T-helper 1 cell (primary cell): ENCODE measurements around the gene NAV2.

Experiments
- DNase-seq, 5 donors: peaks; one replicate each; pipeline ENCODE4 v3.0.0-alpha.2; 2012 to 2020

NAV2 gene

DNA sequence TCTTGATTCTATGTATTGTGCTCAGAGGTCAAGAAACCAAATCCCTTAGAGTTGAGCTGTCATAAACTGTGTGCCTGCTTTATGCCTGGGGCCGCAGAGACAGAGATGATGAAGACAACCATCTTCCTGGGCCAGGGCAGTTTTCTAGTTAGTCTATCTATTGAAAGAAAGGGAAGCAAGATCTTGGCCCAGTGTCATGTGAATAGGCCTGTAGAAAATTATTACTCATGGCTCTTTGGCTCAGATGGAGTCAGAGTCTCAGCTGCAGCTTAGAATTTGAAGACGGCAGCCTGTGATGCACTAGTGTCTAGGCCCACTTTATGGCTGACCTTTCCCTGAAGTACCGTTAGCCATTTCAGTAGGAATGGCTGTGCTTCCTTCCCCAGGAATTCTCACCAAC is 335.6 kb downstream of the NAV2 start:
- no peak for DNase-seq

DNA sequence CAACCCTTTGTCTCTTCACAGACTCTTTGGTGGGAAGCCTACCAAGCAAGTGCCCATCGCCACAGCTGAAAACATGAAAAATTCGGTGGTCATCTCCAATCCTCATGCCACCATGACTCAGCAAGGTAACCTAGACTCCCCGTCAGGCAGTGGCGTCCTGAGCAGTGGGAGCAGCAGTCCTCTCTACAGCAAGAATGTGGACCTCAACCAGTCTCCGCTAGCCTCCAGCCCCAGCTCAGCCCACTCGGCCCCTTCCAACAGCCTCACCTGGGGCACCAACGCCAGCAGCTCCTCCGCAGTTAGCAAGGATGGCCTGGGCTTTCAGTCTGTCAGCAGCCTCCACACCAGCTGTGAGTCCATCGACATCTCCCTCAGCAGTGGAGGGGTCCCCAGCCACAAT is 336.1 kb downstream of the NAV2 start:
- no peak for DNase-seq

DNA sequence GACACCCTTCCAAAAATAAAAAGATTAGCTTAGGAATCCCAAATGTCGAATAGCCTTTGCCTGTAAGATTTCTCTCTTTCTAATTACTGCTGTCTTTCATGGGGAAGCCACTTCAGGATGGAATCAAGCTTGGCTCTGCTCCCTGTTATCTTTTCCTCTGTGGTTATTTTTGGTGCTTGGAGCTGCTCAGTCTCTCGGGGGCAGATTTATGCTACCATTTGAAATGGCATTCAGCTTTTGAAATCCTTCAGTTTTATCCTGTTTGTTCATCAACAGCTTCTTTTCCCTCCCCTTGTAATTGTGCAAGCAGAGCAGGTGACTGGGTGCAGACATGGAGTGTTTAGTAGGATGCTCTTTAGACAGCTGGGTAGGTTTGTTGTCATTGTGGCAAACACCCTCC is 336.6 kb downstream of the NAV2 start:
- no peak for DNase-seq

DNA sequence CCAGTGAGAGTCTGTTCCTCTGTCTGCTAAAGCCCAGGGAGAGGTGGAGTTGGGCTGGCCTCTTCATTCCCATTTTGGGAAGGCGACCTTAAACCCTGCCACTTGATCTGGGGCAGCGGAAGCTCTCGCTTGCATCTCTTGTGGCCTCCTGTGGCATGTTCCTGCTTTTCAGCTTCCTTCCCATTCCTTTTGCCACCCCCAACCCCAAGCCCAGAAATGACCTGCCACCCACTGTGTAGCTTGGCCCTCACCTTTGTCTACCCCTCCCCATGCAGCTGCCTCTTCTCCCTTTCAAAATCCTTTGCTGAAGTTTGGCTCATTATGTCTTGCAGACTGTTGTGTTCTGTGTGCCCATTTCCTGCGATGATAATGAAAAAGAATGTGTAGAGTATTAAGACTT is 337.4 kb downstream of the NAV2 start:
- no peak for DNase-seq

DNA sequence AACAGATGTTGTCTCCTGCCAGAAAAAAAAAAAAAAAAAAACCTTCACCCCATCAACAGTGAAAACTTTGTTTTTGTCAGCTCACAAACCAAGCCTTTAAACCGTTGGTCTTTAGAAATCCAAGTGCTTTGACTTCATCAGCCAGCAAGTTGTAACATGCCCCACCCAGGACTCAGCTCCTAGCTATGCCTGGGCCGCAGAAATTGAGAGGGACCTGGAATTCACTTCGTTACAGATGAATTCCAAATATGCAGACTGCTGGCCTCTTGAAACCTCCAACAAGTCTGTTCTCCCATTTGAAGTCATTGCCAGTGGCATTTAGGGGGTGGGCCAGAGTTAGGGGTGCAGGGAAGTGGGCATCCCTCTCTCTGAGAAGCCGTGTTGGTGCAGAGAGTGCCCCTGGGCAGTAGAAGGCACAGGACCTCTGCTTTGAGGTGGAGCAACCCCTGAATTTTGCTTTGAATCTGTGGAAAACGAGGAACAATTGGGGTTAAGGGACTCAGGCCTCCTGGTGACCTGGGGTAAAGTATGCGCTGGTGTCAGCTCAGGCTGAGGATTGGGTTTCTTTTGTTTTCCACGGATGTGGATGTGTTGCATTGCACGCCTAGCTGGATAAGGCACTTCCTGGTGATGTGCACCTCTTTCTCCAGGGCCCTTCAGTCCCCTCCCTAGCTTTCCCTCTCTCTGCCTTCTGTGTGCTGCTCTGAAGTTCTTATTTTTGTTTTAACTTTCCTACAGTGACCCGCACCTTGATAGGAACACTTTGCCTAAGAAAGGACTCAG is 338.1 kb downstream of the NAV2 start:
- no peak for DNase-seq

DNA sequence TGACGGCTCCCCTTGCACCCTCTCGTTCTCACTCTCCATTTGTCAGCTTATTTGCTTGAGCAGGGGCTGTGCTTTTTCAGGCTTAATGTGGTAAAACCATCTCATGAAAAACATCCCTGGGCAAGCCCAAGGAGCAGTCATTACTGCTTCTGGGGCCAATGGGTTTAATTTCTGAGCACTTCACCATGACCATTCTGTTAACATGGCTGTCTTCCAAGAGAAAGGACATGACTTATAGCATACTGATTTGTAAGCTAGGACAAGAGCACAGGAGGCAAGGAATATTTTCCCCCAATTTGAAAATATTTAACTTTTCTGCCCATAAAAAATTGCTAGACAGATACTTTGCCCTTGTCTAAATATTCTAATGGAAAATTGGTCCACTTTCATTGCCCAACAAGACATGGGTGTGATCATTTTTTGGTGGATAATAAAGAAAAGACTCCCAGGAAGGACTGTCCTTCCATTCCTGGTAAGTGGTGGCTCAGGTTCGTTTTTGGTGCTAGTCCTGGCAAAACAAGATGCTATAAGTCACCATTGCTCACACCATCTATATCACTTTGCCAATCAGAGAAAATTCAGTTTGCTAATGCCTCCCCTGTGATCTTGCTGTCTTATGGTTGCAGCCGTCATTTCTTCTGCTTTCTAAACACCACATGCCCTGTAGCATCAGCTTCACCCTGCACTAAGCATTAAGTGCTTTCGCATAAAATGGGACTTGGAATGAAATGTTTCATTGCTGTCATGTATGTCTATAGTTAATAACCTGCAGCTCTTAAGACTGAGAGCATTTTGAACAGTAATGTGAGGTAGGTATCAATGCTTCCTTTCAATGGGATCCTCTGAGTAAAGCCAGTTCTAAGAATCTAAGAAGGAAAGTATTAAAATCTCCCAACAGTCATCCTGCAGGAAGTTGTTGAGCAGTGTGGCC is 339.1 kb downstream of the NAV2 start:
- DNase-seq, result no peak

DNA sequence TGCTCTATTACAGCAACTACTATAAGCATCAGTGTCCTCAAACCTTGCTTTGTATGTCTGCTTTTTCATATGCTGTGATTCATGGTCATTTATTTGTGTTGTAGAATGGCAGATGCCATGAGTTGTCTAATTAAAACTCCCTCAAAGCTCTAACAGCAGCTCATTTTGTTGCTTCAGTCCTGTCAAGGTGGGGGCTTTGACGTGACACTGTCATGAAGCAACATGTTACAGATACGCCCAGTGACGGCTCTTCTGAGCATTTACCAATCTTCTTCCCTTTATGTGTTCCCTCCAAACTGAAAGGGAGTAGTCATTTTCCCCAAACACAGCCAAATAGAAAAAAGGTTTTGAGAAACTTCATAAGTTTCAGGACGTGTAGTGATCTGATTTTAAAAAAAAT is 340.9 kb downstream of the NAV2 start:
- DNase-seq, result no peak

DNA sequence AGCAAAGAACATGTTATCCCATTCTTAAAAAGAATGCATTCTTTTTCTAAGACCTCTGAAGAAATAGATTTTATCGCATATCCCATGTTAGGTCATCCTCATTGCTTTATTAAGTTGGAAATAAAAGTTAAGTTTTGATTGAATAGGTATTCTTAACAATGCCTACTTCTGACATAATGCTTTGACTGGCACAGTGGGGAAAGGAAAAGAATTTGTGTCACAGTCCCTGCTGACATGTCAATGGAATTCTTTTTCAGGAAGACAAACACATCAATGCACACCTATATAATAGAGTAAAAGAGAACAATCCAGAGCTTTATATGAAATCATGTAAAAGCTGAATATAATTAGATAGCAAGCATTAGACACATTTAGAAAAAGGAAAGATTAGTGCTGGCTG is 341.9 kb downstream of the NAV2 start:
- no peak for DNase-seq

DNA sequence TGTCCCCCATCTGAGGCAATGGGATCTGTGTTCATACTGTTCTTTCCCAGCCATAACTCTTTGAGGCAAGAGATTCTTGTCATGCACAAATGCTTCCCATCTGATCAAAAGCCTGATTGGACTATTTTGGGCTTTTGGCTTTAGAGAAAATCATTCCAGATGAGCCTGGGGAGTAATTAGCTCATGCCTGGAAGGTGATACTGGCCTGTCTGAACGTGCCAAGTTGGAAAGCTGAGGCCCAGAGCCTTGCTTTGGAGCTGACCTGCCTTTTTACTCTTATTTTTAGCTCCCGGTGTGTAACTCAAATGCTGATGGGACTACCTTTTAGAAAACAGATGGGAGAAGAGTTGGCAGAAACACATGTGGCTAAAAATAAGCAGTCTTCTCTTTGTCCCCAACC is 342.7 kb downstream of the NAV2 start:
- no peak for DNase-seq

DNA sequence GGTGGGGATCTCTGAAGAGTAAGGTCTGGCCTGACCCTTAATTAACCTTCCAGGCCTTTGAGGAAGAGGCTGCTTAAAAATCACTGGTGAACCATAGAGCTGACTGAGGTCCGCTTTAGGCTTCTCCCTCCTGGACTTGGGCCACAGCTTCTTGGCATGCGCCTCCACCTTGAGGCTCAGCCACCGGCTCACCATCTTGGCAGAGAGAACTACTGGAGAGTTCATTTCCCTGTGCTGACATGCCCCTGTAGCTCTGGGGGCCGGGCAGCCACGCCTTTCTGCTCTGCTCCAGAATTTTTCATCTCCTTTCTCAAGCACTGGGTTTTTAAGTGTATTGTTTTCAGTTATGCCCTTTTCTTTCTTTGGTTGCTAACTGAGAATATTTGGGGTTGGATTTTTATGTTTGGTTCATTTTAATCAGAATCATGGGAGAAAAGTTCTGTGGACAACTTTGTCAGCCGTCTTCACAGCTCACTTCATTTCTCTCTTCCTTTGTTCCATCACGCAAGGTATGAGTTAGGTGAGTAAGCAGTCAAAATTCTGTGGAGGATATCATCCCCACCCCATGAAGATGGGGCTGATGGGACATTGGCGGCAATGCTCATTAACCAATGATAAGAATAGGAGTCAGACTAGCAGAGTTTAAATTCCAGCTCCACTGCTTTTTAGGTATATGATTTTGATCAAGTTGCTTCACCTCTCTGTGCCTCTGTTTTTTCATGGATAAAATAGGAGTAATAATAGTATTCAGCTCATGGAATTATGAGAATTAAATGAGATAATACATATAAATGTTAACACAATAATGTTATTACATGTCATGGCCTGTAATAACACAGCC is 343.7 kb downstream of the NAV2 start:
- no peak for DNase-seq

DNA sequence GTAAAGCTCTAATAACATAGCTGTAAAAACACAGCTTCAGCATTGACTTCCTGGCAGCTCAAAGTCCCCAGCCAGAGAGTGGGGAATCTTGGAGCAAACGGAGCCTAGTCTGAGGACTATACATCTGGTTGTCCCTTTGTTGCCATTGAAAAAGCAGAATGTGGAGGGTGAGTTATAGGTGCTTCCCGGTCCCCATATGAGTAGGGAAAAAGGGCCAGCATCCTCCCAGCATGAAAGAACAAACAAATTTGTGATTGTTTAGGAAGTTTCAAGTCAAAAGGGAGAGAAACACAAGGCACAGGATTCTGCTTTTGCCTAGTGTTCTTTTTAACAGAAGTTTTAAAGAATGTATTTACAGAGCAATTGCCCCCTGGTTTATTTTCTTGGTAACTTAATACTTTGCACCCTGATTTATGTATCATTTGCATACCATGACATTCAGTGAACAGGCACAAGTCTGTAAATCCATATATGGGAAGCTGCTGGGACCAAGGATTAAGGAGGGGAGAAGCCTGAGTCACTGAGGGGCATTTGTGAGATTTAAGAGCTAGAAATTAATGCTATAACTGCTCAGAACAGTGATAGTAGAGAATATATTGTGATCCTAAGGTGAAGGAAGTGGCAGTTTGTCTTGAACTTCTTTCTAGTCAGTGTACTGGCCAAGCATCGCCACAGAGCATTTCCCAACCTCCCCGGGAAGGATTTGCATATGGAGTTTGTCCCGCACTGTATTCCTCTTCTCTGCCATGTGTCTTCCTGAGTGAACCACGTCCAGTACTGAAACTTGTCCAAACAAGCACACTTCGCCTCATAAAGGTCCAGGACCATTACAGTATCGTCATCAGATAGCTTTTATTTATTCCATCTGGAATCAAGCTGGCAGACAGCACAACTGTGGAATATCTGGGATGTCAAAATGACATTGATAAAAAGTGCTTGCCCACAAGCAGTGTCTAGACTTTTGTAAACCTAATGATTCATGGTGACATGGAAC is 344.6 kb downstream of the NAV2 start:
- no peak for DNase-seq

DNA sequence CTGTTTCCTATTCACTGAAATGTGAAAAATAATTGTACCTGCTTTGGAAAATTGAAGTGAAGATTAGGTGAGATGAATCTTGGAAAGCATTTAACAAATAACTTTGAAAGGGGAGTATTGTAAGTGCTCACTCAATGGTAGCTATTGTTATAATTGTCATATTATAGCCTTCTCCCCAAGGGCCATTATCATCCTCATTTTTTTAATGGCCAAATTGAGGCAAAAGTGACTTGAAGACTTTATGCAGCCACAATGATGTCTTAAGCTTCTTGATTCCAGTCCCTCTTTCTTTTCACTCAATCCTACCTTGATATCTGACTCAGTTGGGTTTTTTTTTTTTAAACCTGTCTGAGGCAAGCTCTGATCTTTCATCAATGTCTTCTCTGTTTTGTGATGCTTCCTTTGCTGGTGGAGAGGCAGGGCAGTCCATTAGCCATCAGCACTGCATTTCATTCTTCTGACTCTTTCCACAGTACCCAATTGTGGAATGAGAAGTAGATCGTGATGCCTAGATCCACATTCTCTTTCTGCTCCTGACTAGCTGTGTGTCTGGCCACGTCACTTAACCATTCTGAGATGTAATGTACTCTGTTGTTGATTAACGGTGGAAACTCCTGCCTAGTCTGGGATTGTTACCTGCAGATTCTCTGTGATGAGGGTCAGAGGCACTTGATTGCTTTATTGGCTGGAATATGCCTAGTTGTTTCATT is 346.3 kb downstream of the NAV2 start:
- DNase-seq, result no peak

DNA sequence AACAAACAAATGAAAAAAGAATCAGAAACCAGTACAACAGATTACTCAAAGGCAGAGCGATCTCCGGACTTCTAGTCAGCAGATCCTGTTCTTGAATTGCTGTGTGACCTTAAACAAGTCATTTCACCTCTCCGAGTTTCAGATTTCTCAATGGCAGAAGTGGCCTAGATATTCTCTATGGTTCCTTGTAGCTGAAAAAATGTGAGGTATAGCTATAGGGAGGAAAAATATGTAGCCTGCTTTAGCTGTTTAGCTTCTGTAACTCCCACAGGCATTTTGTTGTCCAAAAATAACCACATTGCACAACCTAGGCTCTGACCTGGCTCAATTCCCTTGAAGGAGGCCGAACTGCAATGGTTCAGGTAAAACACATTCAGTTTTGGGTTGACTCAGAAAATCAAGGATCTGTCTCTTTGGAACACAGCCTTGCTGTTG is 347.0 kb downstream of the NAV2 start:
- no peak for DNase-seq

DNA sequence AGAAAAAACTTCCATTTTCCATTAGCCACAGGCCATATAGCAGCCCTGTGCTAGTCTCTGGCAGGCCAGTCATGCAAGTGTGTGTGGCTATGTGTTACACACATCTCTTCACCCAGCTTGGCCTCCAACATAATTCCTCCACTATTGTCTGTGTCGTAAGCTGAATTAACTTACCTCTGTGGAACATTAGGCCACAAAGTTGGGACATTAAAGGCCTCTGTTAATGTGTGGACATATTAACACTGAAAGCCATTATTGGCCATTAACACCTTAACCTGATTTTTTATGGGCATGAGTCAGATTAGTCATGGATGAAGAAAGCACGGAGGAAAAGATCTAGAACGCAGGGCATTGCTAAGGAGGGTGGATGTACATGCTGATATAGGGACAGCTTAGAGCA is 347.5 kb downstream of the NAV2 start:
- no peak for DNase-seq

DNA sequence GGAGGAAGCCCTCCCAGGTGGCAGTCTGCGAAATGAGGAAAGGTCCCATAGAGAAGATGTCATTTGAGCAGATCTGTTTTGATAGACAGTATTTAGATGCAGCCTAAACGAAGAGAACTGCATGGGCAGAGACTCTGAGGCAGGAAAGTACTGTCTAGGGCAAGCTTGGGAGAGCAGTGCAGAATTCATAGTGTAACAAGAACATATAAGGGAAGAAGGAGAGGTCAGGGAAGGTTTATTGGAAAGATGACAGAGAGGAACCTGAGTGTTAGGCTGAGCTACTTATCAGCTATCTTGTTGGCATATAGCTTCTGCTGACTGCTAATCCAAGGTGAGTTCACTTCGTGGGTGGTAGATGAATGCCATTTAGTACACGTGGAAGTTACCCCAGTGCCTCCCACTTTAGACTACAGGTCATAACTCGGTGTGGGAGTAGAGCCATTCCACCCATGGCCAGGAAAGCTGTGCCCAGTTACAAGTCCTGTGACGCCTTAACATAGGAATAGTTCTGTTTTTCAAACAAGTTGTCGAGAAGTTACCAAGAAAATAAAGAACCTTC is 348.1 kb downstream of the NAV2 start:
- DNase-seq, result no peak

DNA sequence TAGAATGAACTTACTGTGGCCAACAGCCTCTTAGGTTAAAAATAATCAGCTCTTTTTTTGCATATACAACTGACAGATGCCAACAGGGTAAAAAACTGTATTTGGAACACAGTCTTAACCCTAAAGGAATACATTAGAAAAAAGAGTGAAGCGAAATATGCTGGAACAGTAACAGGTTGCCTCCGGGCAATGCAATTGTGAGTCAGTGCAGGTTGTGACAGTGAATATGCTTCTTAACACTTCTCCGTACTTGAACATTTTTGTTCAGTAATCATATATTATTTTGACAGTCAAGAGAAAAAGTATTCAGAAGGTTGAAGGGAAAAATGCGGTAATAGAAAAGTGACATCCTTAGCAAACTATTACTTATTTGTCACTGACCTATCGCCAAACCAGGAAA is 349.1 kb downstream of the NAV2 start:
- DNase-seq, result no peak

DNA sequence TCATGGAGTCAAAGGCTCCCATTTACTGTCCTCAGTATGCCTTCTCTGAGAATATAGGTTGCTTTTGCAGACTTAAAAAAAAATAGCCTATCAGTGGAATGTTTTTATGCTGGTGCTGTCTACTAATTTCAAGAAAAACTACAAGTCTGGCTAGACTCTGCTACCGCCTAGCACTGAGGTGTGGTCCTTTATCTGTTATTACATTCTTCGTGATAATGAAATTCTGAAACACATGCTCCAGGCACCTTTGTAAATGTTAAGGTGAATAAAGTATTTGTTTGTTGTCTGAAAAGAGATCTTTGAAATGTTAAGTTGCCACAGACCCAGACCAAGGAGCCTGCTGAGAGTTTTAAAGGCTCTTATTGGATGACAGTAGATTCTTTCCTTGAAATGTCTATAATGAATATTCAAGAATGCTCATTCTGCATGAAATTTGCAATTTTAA is 352.3 kb downstream of the NAV2 start:
- DNase-seq, result no peak

DNA sequence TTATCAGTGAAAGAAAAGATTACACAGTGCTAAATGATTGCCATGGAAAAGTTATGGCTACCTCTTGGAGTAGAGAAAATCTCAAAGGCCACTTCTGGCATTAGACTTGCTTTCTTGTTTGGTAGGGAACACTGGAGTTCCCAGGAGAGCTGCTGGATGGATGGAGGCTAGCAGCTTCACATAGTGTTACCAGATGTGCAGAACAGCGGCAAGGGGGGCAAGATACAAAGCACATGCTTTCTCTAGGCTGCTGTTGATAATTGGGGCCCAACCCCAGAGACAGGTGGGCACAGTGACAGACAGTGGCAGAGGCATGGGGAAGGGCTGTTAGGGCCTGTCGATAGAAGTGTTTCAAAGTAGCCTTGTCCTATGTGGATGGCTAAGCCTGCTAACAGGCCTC is 352.8 kb downstream of the NAV2 start:
- DNase-seq, result no peak

DNA sequence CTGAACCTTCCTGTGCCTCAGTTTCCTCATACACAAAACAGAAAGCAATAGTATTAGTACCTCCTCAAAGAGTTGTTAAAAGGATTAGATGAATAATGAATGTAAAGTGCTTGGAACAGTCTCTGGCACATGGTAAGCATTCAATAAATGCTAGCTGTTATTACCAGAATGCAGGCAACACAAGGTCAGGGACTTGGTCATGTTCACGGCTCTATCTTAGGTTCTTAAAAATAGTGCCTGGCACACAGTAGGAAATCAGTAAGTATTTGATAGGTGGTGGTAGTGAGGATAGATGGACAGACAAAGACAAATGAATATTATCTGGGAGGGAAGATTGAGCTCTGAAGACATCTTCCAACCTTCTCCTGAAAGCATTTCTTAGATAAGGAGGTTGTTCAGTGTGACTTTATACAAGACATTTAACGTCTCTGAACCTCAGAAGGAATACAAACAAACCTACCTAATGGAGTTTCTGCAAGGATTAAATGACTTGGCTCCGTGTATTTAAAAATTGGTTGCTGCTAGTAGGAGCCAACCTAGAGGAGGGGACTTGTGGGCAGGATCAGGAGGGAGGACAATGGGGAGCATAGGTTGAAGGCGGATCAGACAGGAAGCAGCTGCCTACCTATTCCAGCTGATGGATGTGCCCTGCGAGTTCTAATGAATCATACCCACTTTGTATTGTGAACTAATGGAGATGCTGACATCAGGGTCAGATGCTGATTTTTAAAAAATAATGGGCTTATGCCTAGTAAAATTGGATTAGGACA is 353.6 kb downstream of the NAV2 start:
- no peak for DNase-seq

DNA sequence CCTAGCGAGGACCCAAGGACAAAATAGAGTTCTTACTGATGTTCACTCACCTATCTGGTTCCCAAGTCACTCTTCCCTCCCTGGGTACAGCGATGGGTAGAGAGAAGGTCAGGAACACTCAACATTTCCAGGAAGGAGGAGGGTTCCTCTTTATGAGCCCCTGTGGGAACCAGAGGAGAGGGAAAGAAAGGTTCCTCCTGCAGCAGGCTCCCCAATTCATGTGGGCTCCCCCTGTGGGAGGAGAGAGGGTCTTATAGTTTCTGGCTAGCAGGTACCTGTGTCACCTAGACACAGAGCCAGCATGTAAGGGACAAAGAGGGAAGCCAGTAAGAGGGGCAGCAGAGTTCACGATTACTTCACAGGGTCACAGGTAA is 354.1 kb downstream of the NAV2 start:
- DNase-seq, result no peak
